SK-N-SH treated with all-trans-retinoic acid at 6 μM for 48 hours (cell line): ENCODE results near the gene ZNG1F.
"Not testable (repeated sequence)": the region's sequence is repeated elsewhere in the genome, so short reads cannot be mapped to it uniquely, and the experiment has no call there.

Experiments
- ARNTL ChIP-seq: fragments of 450-650 bp; formaldehyde crosslinking; IDR thresholded peaks from 2 replicates; pipeline ENCODE4 v1.5.0; 2020; ENCODE audit warnings: low read depth, mild to moderate bottlenecking, moderate library complexity, borderline replicate concordance
- BACH2 ChIP-seq: fragments of 250-450 bp; sonication (Bioruptor Pico); IDR thresholded peaks from 2 replicates; pipeline ENCODE4 v1.9.0; 2021; ENCODE audit warnings: mild to moderate bottlenecking, borderline replicate concordance
- GLIS3 ChIP-seq: fragments of 250-450 bp; sonication (Bioruptor Pico); IDR thresholded peaks from 2 replicates; pipeline ENCODE4 v1.5.0; 2020; ENCODE audit warnings: mild to moderate bottlenecking, moderate library complexity
- PATZ1 ChIP-seq: fragments of 250-450 bp; sonication (Bioruptor Pico); IDR thresholded peaks from 2 replicates; pipeline ENCODE4 v1.8.0; 2020; ENCODE audit warnings: mild to moderate bottlenecking, moderate library complexity, borderline replicate concordance
- PPARA ChIP-seq: fragments of 250-450 bp; sonication (Bioruptor Pico); IDR thresholded peaks from 2 replicates; pipeline ENCODE4 v1.5.0; 2020; ENCODE audit warnings: mild to moderate bottlenecking, borderline replicate concordance
- RARB ChIP-seq: fragments of 250-450 bp; sonication (Bioruptor Pico); IDR thresholded peaks from 2 replicates; pipeline ENCODE4 v1.8.0; 2021; ENCODE audit warnings: mild to moderate bottlenecking, moderate library complexity
- TOX ChIP-seq: fragments of 250-450 bp; sonication (Bioruptor Pico); IDR thresholded peaks from 2 replicates; pipeline ENCODE4 v1.8.0; 2021; ENCODE audit warnings: mild to moderate bottlenecking, moderate library complexity, borderline replicate concordance
- ZC3H10 ChIP-seq: fragments of 250-450 bp; sonication (Bioruptor Pico); IDR thresholded peaks from 2 replicates; pipeline ENCODE4 v1.5.1; 2021; ENCODE audit warnings: mild to moderate bottlenecking, moderate library complexity
- ZFP3 ChIP-seq: fragments of 250-450 bp; sonication (Bioruptor Pico); IDR thresholded peaks from 2 replicates; pipeline ENCODE4 v1.5.0; 2020; ENCODE audit warnings: mild to moderate bottlenecking, moderate library complexity
- ZFP30 ChIP-seq: fragments of 450-650 bp; formaldehyde crosslinking; IDR thresholded peaks from 2 replicates; pipeline ENCODE4 v1.5.0; 2022; ENCODE audit warnings: mild to moderate bottlenecking, moderate library complexity
- ZNF8 ChIP-seq: fragments of 450-650 bp; formaldehyde crosslinking; IDR thresholded peaks from 2 replicates; pipeline ENCODE4 v1.5.0; 2020; ENCODE audit warnings: mild to moderate bottlenecking, moderate library complexity
- TF ChIP-seq, protein P1 (sequence below): fragments of 250-450 bp; sonication (Bioruptor Pico); IDR thresholded peaks from 2 replicates; pipeline ENCODE4 v1.5.1; 2020; ENCODE audit warnings: low read depth, mild to moderate bottlenecking, moderate library complexity
- TF ChIP-seq, protein P2 (sequence below): fragments of 250-450 bp; sonication (Bioruptor Pico); IDR thresholded peaks from 2 replicates; pipeline ENCODE4 v1.5.0; 2020; ENCODE audit warnings: mild to moderate bottlenecking, moderate library complexity

- not testable (repeated sequence) for TF ChIP-seq ZNF8 (CRISPR knock-in tag); ZFP30; BACH2; PATZ1 (CRISPR knock-in tag); RARB (CRISPR knock-in tag); ZFP3 (CRISPR knock-in tag); TOX (CRISPR knock-in tag); ZC3H10; ARNTL (CRISPR knock-in tag); PPARA (CRISPR knock-in tag); GLIS3 (CRISPR knock-in tag)
- TF ChIP-seq, protein P1, sequence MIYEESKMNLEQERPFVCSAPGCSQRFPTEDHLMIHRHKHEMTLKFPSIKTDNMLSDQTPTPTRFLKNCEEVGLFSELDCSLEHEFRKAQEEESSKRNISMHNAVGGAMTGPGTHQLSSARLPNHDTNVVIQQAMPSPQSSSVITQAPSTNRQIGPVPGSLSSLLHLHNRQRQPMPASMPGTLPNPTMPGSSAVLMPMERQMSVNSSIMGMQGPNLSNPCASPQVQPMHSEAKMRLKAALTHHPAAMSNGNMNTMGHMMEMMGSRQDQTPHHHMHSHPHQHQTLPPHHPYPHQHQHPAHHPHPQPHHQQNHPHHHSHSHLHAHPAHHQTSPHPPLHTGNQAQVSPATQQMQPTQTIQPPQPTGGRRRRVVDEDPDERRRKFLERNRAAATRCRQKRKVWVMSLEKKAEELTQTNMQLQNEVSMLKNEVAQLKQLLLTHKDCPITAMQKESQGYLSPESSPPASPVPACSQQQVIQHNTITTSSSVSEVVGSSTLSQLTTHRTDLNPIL (CRISPR knock-in tag): not testable (repeated sequence)
- TF ChIP-seq, protein P2, sequence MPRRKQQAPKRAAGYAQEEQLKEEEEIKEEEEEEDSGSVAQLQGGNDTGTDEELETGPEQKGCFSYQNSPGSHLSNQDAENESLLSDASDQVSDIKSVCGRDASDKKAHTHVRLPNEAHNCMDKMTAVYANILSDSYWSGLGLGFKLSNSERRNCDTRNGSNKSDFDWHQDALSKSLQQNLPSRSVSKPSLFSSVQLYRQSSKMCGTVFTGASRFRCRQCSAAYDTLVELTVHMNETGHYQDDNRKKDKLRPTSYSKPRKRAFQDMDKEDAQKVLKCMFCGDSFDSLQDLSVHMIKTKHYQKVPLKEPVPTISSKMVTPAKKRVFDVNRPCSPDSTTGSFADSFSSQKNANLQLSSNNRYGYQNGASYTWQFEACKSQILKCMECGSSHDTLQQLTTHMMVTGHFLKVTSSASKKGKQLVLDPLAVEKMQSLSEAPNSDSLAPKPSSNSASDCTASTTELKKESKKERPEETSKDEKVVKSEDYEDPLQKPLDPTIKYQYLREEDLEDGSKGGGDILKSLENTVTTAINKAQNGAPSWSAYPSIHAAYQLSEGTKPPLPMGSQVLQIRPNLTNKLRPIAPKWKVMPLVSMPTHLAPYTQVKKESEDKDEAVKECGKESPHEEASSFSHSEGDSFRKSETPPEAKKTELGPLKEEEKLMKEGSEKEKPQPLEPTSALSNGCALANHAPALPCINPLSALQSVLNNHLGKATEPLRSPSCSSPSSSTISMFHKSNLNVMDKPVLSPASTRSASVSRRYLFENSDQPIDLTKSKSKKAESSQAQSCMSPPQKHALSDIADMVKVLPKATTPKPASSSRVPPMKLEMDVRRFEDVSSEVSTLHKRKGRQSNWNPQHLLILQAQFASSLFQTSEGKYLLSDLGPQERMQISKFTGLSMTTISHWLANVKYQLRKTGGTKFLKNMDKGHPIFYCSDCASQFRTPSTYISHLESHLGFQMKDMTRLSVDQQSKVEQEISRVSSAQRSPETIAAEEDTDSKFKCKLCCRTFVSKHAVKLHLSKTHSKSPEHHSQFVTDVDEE (CRISPR knock-in tag): not testable (repeated sequence)
Measured at GRCh38 chr9:41150116-41150515, 39.0 kb downstream of the ZNG1F start.
